A673 (cell line): ENCODE measurements around the gene GAS2L2.

ENCODE experiments used
- CTCF ChIP-seq: fragments of 300-800, 200-600 bp; sonication (generic); conservative IDR thresholded peaks from 2 replicates; pipeline ENCODE4 v1.5.1; 2017; ENCODE audit warnings: low read depth, mild to moderate bottlenecking, antibody characterized with exemption, low read length, moderate library complexity, mixed read lengths
- EZH2 ChIP-seq: fragments of 200-600 bp; sonication (generic); IDR thresholded peaks from 2 replicates; pipeline ENCODE4 v1.6.1; 2017; ENCODE audit warnings: borderline replicate concordance, low read depth, mild to moderate bottlenecking, mixed read lengths, antibody characterized with exemption, low read length; ENCODE audit not compliant: poor library complexity, severe bottlenecking

DNA sequence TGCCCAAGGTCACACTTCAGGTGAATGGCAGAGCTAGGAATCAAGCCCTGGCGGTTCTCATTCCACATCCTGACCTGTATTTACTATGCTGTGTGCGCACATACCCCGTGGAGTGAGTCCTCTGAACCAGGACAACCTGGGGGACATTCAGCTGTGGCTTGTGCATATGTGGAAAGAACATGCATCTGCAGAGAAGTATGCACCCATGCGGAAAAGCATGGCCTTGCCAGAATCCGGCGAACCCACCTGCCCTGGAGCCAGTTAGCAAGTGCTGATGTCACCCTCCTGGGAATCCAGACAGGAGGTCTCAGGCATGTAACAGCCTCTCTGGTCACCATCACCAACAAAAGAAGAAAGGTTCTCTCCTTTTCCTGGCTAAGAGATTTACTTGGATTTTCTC lies 19.7 kb downstream of the GAS2L2 start:
- no peak for TF ChIP-seq CTCF
- TF ChIP-seq EZH2, result no peak
